ENCODE results near the gene SLC44A2.

SLC44A2 gene

GRCh38 chr19:10691883-10692282 lies 66.5 kb downstream of the SLC44A2 start:
- no peak overlapping the region for H3K27ac ChIP-seq (ENCODE audit: low read depth, low read length)
- no peak overlapping the region for H3K4me3 ChIP-seq (ENCODE audit: insufficient read depth, low read length, poor library complexity, severe bottlenecking)
- H3F3A ChIP-seq (ENCODE audit: insufficient read depth) = peaks cover 27% of the 10 kb centered on the region
- no peak for TF ChIP-seq CTCF (IDR thresholded peaks at IDR 0.05; ENCODE audit: insufficient read depth, low read length, poor library complexity, severe bottlenecking)
- no peak for TF ChIP-seq EZH2phosphoT487 (conservative IDR thresholded peaks at IDR 0.05; ENCODE audit: low read length)
- no peaks in the 10 kb centered on the region for H3K27me3 ChIP-seq (ENCODE audit: low read length)
- no peak overlapping the region for H2AFZ ChIP-seq (ENCODE audit: low read depth, low read length, severe bottlenecking)
- no peaks in the 10 kb centered on the region for H3K36me3 ChIP-seq (ENCODE audit: low read length)
- no peaks in the 10 kb centered on the region for H3K9me3 ChIP-seq (ENCODE audit: insufficient read depth, low read length)
- no peak overlapping the region for H3K4me2 ChIP-seq (ENCODE audit: low read depth, low read length, poor library complexity, severe bottlenecking)
- no peaks in the 10 kb centered on the region for H3K9me2 ChIP-seq (replicated peaks; ENCODE audit: insufficient read depth, low read length)
- no peak overlapping the region for H3K9ac ChIP-seq (ENCODE audit: low read length)
- H4K20me1 ChIP-seq (ENCODE audit: low read depth, low read length) = no peaks in the 10 kb centered on the region
- no peaks in the 10 kb centered on the region for H3K79me2 ChIP-seq (ENCODE audit: insufficient read depth, low read length)

GRCh38 chr19:10692673-10693264 lies 67.4 kb downstream of the SLC44A2 start:
- no peak overlapping the region for H3K27ac ChIP-seq (ENCODE audit: low read depth, low read length)
- no peaks in the 10 kb centered on the region for H3K79me2 ChIP-seq (ENCODE audit: insufficient read depth, low read length)
- no peaks in the 10 kb centered on the region for H3K36me3 ChIP-seq (ENCODE audit: low read length)
- no peaks in the 10 kb centered on the region for H3K9me2 ChIP-seq (replicated peaks; ENCODE audit: insufficient read depth, low read length)
- no peak overlapping the region for H2AFZ ChIP-seq (ENCODE audit: low read depth, low read length, severe bottlenecking)
- TF ChIP-seq CTCF (IDR thresholded peaks at IDR 0.05; ENCODE audit: insufficient read depth, low read length, poor library complexity, severe bottlenecking) = no peak
- TF ChIP-seq EZH2phosphoT487 (conservative IDR thresholded peaks at IDR 0.05; ENCODE audit: low read length) = no peak
- H3K27me3 ChIP-seq (ENCODE audit: low read length) = no peaks in the 10 kb centered on the region
- H3K4me3 ChIP-seq (ENCODE audit: insufficient read depth, low read length, poor library complexity, severe bottlenecking) = no peak overlapping the region
- no peaks in the 10 kb centered on the region for H3K9me3 ChIP-seq (ENCODE audit: insufficient read depth, low read length)
- no peak overlapping the region for H3K9ac ChIP-seq (ENCODE audit: low read length)
- no peak overlapping the region for H3K4me2 ChIP-seq (ENCODE audit: low read depth, low read length, poor library complexity, severe bottlenecking)
- H4K20me1 ChIP-seq (ENCODE audit: low read depth, low read length) = no peaks in the 10 kb centered on the region
- peaks cover 27% of the 10 kb centered on the region for H3F3A ChIP-seq (ENCODE audit: insufficient read depth)

Data from SU-DHL-6 (cell line).